ENCODE data around the gene TMEM229A. TPM values are rescaled to one million over a fixed set of nuclear protein-coding genes. Genes with fewer than 3 reads are reported as not detected.
"Not testable (repeated sequence)": the region's sequence is repeated elsewhere in the genome, so short reads cannot be mapped to it uniquely, and the experiment has no call there.

The TMEM229A gene
- 0.27 TPM for total RNA-seq

- no peak for DNase-seq (ENCODE audit: low spot score)
- intact Hi-C loops (cut with DNase I) = no loop called here
- peak; percentile 68 for ATAC-seq
Measured at GRCh38 chr7:124032369-124033094, at the start of gene TMEM229A. Gene TMEM229A, minus strand, starts transcription at chr7:124033067. Its CDS starts 64 bp downstream, at chr7:124033003.

DNA sequence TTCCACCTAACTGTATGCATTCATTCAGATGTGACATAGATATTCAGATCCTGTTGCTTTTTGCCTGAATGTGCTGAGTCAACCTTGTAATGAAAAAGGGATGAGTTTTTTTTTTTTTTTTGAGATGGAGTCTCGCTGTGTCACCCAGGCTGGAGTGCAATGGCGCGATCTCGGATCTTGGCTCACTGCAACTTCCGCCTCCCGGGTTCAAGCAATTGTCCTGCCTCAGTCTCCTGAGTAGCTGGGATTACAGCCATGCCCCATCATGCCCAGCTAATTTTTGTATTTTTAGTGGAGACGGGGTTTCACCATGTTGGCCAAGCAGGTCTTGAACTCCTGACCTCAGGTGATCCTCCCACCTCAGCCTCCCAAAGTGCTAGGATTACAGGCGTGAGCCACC lies 49.4 kb upstream of the TMEM229A start:
- DNase-seq (ENCODE audit: low spot score); intact Hi-C loops (cut with DNase I); ATAC-seq: not testable (repeated sequence)

DNA sequence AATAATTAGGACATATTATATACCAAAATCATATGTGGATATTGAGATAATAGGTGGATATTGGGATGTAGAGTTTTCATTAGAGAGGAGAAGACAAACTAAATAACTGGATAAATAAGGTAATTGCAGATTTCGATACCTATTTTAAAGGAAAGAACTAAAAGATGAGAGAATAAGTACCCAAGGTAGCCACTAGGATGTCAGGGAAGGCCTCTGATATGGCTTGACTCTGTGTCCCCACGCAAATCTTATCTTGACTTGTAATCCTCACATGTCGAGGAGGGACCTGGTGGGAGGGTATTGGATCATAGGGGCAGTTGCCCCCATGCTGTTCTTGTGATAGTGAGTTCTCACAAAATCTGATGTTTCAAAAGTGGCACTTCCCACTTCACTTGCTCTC lies 44.7 kb upstream of the TMEM229A start:
- DNase-seq (ENCODE audit: low spot score) (no peak), ATAC-seq (no peak)
- intact Hi-C loops (cut with DNase I) = no loop called here

DNA sequence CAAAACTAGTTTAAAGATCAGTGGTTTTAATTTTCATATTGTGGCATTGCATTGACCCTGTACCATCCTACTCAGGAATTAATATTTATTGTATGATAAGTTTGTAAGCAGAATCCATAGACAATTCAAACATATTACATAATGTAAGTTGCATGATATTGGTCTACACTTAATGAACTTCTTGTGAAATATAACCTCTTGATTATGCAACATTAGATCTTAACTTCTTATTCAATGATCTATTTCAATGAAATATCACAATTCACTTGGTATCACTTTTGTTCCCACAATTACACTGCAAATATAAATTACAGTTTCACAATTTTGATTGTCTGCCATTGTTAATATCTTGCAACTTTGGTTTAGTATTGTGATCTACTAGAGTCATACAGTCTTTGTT lies 44.0 kb upstream of the TMEM229A start:
- intact Hi-C loops (cut with DNase I) = no loop called here
- DNase-seq (ENCODE audit: low spot score) (no peak), ATAC-seq (no peak)

- intact Hi-C loops (cut with DNase I) = no loop called here
- no peak for ATAC-seq
- no peak for DNase-seq (ENCODE audit: low spot score)
Measured at GRCh38 chr7:124074007-124074406, 41.1 kb upstream of the TMEM229A start.

- ATAC-seq (no peak), DNase-seq (ENCODE audit: low spot score) (no peak)
- intact Hi-C loops (cut with DNase I) = no loop called here
Measured at GRCh38 chr7:124073310-124073645, 40.4 kb upstream of the TMEM229A start.

- intact Hi-C loops (cut with DNase I) = no loop called here
- no peak for DNase-seq (ENCODE audit: low spot score)
- no peak for ATAC-seq
Measured at GRCh38 chr7:124072603-124073309, 39.9 kb upstream of the TMEM229A start.

DNA sequence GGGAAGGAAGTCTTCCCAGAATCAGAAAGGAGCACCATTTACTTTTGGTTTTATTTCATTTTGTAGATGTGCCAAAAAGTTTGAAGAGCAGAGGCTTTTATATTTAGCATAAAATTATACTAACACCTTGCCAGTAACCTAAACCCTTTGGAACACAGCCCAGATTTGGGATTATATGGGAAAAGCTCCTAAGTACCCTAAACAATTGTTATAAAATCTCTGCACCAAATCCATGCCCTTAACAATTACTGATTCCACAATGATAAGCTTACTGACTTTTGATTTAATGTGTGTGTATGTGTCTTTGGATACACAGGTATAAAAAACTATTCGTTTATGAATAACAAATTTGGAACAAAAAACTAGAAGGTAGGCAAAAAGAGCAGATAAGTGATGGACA lies 39.0 kb upstream of the TMEM229A start:
- no peak for ATAC-seq
- DNase-seq (ENCODE audit: low spot score) = no peak
- intact Hi-C loops (cut with DNase I) = no loop called here

- intact Hi-C loops (cut with DNase I) = no loop called here
Measured at GRCh38 chr7:124062171-124062570, 29.3 kb upstream of the TMEM229A start.

DNA sequence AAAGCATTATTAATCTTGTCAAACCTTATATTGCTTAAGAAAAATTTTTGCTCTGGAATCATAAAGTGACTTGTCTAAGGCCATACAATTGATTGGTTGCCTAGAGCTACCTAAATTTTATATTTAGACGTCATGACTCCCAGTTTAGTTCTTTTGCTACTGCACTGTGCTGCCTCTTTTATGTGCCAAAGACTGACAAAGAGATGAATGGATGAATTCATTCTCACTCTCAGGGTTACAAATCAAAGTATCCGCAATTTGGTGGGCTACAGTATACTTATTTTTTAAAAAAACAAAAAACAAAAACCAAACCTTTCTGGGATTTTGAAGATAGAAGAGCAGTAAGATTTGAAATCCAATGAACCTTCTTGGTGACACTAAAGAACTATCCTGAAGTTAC lies 27.7 kb upstream of the TMEM229A start:
- intact Hi-C loops (cut with DNase I) = no loop called here
- no peak for ATAC-seq

More at GRCh38 chr7:124062171-124062570, 29.3 kb upstream of the TMEM229A start:
- ATAC-seq (no peak), DNase-seq (ENCODE audit: low spot score) (no peak)

DNA sequence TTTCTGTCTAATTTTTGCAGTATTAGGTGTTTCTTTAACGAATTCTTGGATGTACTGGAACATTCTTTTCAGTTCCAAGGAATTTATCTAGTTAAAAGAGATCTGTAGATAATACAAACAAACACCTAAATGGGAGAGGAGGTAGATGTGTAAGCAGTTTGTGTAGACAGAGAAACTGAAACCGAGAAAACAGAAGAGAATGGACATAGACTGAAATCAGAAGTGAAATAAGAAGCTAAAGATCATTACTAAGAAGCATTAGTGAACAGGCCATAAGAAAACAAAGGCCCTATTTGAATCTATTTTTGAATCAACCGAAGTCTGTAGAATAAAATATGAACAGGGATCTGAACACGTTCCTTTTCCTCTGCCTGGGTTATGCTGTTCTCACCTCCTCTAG lies 26.5 kb upstream of the TMEM229A start:
- intact Hi-C loops (cut with DNase I) = no loop called here
- no peak for DNase-seq (ENCODE audit: low spot score)
- ATAC-seq = no peak

More for the DNA sequence above, 27.7 kb upstream of the TMEM229A start:
- DNase-seq (ENCODE audit: low spot score) = no peak

DNA sequence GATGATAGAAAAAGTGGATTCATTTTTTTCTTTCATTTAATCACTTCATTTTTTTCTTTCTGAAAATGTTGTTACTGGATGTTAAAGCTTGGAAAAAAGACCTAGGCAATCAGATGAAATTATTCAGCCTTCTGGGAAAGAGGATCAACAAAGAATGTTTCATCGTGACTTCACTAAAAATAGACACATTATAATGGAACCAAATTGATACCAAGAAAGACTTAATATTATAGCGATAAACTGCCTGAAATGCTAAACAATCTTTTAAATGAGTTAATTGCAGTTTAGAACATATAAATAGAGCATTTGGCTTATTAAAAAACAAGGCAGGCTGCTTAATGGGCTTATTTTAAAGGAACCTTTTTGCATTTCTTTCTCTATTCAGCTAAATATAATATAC lies 25.6 kb upstream of the TMEM229A start:
- intact Hi-C loops (cut with DNase I) = no loop called here
- no peak for DNase-seq (ENCODE audit: low spot score)
- no peak for ATAC-seq

GRCh38 chr7:124057872-124058271 lies 25.0 kb upstream of the TMEM229A start:
- intact Hi-C loops (cut with DNase I) = no loop called here
- ATAC-seq = no peak
- DNase-seq (ENCODE audit: low spot score) = no peak

- intact Hi-C loops (cut with DNase I) = no loop called here
- ATAC-seq (no peak), DNase-seq (ENCODE audit: low spot score) (no peak)
Measured at GRCh38 chr7:124056234-124056633, 23.4 kb upstream of the TMEM229A start.

GRCh38 chr7:124051681-124052377 lies 19.0 kb upstream of the TMEM229A start:
- ATAC-seq (no peak), DNase-seq (ENCODE audit: low spot score) (no peak)
- intact Hi-C loops (cut with DNase I) = no loop called here

- ATAC-seq (no peak), DNase-seq (ENCODE audit: low spot score) (no peak)
- intact Hi-C loops (cut with DNase I) = no loop called here
Measured at GRCh38 chr7:124042826-124043225, 10.0 kb upstream of the TMEM229A start.

- DNase-seq (ENCODE audit: low spot score) (no peak), ATAC-seq (no peak)
- intact Hi-C loops (cut with DNase I) = no loop called here
Measured at GRCh38 chr7:124041439-124041838, 8.6 kb upstream of the TMEM229A start.

- intact Hi-C loops (cut with DNase I); ATAC-seq; DNase-seq (ENCODE audit: low spot score): not testable (repeated sequence)
Measured at GRCh38 chr7:124037902-124038301, 5.0 kb upstream of the TMEM229A start.

GRCh38 chr7:124035706-124036105 lies 2.8 kb upstream of the TMEM229A start:
- ATAC-seq = no peak
- DNase-seq (ENCODE audit: low spot score) = no peak
- intact Hi-C loops (cut with DNase I) = no loop called here

GRCh38 chr7:124034754-124035100 lies 1.9 kb upstream of the TMEM229A start:
- ATAC-seq = no peak
- no peak for DNase-seq (ENCODE audit: low spot score)
- intact Hi-C loops (cut with DNase I) = no loop called here

All from sciatic nerve (tissue), 2 donors.